Kidney capillary endothelial cell (primary cell): ENCODE results near the gene NFIL3.
A peak's percentile ranks its signal among the peaks of the same experiment; 100 is the strongest.
"Not testable (repeated sequence)": the region's sequence is repeated elsewhere in the genome, so short reads cannot be mapped to it uniquely, and the experiment has no call there.

ENCODE experiments used
- DNase-seq: peaks from one replicate; pipeline ENCODE4 v3.0.0-alpha.2; 2018; ENCODE audit warnings: low spot score

NFIL3 gene

GRCh38 chr9:91423785-91424402 is at the start of gene NFIL3:
Gene NFIL3 (minus strand): TSS chr9:91423832. CDS start chr9:91410734, 13,098 bp downstream.
- peak; percentile 76 for DNase-seq

DNA sequence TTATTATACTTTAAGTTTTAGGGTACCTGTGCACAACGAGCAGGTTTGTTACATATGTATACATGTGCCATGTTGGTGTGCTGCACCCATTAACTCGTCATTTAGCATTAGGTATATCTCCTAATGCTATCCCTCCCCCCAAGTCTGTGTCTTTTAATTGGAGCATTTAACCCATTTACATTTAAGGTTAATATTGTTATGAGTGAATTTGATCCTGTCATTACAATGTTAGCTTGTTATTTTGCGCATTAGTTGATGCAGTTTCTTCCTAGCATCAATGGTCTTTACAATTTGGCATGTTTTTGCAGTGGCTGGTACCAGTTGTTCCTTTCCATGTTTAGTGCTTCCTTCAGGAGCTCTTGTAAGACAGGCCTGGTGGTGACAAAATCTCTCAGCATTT is 47.9 kb upstream of the NFIL3 start:
- DNase-seq, result not testable (repeated sequence)

GRCh38 chr9:91465420-91465819 is 41.8 kb upstream of the NFIL3 start:
- DNase-seq, result no peak

- no peak for DNase-seq
Measured at GRCh38 chr9:91458906-91459305, 35.3 kb upstream of the NFIL3 start.

DNA sequence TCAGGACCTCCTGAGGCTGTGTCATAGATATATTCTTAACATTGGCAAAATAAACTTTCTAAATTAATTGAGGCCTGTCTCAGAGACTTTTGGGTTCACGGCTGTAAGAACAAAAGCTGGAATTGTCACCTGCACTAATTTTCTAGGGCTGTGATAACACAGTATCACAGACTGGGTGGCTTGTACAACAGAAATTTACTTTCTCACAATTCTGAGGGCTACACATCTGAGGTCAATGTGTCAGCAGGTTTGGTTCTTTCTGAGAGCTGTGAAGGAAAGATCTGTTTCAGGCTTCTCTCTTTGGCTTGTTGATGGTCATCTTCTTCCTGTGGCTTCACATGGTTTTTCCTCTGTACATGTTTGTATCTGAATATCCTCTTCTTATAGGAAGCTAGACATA is 29.2 kb upstream of the NFIL3 start:
- DNase-seq, result no peak

DNA sequence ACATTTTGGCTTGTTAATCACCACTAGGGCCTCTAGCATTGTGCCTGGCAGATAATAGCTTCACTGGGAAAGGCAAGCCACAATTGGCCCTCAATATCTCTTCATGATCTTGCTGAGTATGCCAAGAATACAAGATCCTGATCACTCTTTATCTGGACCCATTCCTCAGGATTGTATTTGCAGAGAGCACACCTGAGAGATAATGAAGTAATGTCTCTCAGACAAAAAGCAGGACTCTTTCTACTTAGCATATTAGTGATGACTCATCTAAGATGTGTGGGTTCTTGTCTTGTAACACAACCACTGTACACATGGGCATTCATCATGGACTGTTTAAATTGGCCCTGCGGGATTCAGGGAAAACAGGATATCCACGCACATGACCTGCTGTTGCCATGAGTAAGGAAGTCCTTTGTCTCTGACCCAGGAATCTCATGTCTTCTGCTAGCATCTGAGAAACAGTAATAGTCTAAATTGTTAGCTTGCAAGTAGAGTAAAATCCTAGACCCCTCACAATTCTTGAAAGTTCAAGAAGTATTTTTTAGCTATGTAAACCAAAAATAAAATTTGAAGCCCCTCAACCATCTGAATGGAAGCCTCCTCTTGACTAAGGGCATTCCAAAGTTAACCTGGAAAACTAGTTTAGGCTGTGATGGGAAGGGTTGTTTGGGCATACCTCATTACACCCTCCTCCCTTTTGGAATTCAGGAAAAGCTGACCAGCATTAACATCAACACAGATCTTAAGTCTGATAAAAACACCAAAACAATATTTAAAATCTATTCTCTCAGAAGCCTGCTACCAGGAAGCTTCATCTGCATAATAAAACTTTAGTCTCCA is 28.0 kb upstream of the NFIL3 start:
- no peak for DNase-seq

DNA sequence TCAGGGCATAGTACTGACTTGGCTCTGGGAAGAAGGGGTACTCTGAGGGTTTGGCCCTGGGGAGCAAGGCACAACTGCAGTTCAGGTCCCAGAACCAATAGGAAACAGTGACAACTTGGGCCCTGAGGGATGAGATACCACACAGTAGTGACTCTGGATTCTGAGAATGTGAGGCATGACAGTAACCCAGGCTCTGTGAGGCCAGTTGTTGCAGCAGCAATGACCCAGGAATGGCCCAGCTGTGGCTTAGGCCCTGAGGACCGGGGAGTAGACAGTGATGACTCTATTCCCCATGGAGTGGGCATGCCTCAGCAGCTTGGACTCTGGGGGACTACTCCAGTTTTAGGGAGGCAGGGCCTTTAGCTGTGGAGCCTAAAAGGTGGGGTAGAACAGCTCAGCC is 21.5 kb upstream of the NFIL3 start:
- no peak for DNase-seq

DNA sequence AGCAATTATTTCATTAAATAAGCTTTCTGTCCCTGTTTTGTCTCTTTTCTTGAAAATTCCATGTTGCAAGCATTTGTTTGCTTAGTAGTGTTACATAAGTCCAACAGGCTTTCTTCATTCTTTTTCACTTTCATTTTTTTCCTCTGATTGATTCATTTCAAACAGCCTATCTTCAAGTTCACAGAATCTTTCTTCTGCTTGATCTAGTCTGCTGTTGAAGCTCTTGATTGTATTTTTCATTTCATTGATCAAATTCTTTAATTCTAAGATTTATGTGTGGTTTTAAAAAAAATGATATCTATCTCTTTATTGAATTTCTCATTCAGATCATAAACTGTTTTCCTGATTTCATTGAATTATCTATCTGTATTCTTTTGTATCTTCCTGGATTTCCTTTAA is 20.4 kb upstream of the NFIL3 start:
- DNase-seq, result no peak

- no peak for DNase-seq
Measured at GRCh38 chr9:91443321-91443993, 19.8 kb upstream of the NFIL3 start.

DNA sequence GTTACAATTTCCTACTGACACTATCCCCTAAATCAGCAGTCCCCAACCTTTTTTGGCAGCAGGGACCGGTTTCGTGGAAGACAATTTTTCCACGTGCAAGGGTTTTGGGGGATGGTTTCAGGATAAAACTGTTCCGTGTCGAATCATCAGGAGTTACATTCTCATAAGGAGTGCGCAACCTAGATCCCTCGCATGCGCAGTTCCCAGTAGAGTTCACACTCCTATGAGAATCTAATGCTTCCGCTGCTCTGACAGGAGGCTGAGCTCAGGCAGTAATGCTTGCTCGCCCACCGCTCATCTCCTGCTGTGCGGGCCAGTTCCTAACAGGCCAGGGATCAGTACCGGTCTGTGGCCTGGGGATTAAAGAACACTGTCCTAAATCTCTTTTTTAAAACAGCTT is 13.2 kb upstream of the NFIL3 start:
- no peak for DNase-seq

DNA sequence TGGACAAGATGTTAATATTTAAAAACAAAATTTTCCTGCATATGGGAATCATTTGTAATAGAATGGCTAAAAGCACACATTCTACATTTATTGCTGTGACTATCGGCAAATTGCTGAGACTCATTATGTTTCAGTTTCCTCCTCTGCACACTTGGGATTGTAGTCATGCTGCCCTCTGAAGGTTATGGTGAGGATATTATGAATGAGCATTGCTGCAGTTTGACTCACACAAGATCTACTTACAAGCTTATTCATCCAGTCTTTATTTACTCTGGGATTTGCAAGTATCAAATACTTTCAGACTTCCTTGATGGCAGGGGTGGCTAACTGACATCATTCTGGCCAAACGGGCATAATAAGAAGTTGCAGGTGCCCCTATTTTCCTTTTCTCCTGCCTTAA is 9.5 kb upstream of the NFIL3 start:
- DNase-seq, result peak; percentile 81

- no peak for DNase-seq
Measured at GRCh38 chr9:91431485-91431884, 7.9 kb upstream of the NFIL3 start.

DNA sequence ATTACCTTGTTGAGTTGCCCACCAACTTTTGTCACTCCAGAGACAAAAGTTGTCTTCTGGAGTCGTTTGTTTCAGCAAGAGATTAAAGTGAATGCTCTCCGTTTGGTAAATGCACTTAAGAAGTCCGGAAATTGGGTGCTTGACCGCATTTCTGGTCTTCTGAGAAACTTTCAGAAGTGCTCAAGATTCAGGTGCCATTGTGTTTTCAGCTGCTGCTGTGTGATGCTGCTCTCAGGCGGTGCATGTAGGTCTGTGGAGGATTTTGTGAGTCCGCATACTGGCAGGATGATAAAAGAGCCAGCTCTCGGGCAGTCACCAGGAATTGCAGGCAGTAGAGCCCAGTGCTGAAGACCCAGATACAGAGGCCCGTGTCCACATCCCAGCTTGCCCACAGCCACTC is 5.9 kb upstream of the NFIL3 start:
- no peak for DNase-seq

- no peak for DNase-seq
Measured at GRCh38 chr9:91428927-91429351, 5.3 kb upstream of the NFIL3 start.

DNA sequence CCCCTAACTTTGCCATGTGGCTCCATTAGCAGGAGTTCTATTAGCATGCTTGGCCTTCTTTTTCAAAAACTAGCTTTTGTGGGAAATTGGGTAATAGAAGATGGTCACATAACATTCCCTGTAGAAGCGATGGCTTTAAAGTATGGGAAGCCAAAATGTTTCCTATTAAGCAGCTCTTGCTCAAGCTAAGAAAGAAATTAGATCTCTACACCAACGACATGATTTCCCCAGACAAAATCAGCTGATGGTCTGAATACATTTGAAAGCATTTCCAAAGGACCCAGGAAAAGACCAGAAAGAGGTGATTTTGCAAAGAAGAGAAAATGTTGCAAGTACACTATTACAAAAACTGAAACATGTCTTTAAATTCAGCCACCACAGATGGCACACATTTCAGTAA is 4.8 kb upstream of the NFIL3 start:
- no peak for DNase-seq

GRCh38 chr9:91427873-91428272 is 4.2 kb upstream of the NFIL3 start:
- no peak for DNase-seq

DNA sequence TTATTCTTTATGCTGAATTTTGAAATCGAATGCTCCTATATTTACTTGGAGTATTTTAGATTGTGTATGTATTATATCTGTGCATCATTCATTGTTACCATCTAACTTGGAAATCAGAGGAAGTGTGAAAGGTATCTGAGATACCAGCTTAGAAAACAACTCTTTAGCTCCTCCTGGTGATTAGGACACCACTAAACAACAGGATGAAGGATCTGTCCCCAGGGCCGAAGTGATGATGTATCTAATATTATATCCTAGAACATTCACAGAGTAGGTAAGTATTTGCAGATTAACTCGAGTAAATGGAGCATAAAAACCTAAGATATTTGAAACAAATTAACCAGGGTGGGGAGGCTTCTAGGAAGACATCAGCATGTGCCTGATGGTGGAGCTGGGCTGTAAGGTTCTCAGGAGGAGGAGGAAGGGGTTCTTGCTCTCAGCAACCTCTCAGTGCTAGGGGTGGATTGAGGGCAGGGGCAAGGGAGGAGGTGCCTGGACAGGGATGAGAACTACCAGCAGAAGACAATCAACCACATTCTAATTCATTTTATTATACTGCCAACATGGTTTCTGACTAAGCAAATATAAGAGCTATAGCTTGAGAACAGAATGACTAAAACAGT is 2.6 kb upstream of the NFIL3 start:
- peak; percentile 68 for DNase-seq

- no peak for DNase-seq
Measured at GRCh38 chr9:91425271-91425670, 1.6 kb upstream of the NFIL3 start.

- DNase-seq, result no peak
Measured at GRCh38 chr9:91424403-91425176, 958 bp upstream of the NFIL3 start.

DNA sequence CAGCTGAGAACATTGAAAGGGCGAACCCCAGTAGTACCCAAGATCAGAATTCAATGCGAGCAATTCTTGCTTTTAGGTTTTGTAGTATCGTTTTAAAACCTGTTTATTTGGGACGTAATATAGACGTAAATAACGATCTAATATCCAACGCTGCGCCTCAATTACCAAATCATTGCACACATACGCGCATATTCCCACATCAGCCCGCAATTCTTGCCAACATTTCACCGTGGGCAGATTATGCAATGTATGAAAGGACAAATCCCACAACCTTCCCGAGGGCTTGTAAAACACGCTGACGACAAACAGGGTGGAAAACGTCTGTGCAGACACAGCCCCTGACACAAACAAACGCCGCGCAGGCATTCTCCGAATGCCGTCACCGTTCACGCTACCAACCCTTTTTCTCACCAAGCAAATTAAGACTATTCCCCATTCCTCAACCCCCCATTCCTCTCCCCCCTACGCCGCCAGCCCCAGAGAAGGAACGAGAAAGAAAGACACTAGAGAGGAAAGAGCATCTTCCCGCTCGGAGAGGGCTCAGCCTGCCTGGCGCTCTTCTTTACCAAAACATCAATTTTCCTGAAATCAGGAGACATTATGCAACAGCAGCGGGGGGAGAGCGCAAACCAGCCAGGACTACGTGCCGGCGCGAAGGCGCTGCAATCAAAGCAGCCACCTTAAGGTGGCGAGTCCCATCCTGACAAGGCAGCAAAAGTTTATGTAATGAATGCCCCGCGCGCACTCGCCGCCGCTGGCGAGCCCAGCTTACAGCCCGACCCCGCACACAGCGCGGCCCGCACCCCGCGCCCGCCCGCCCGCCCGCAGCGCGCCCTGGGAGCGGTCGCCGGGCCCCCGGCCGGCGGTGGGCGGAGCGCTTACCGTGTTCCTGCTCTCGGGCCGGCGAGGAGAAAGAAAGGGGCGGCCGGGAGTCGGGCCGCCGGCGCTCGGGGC is 597 bp downstream of the NFIL3 start:
- DNase-seq, result peak; percentile 63
